ENCODE results near the gene IL34. TPM values are rescaled to one million over a fixed set of nuclear protein-coding genes. Genes with fewer than 3 reads are reported as not detected.

The IL34 gene
- total RNA-seq, 1 experiment from 2014 or later: not detected

DNA sequence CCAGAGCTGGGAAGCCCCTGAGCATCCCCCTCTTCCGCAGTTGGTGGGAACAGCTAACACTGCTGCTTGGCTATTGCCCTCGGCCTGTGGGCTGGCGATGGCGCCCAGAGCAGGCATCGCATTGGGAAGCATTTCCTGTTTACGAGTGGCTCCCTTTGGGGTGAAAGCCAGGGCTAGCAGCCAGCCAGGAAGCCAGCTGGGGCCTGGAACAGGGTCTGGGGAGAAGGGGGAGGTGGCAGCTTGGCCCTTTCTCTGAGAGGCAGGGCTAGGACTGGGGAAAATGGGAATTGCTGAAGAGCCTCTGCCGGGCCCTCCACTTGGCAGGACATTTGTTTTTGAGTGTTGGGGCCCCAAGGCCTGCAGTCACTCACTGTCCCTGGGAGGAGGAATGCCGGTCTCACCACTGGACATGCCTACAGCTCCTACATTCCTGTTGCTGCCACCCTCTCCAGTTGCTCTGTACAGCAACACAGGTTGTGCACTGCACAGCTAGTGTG lies 41.9 kb downstream of the IL34 start:
- no TSS peak for BruUV-seq (replicated peaks)
- ChIA-PET RAD21 (ENCODE audit: low non-redundant PET in 1 of 2, low total read pairs in 2 of 2, uncharacterized antibody in 2 of 2, unreplicated experiment in 2 of 2) (no interaction called here), POLR2A (interaction anchor here (0.9 kb wide), 1 partner anchor 79 kb away, joined by 3 read pairs; no protein-coding TSS in a partner anchor), CTCF (interaction anchor here (1.2 kb wide), 1 partner anchor 50 kb away, joined by 3 read pairs; no protein-coding TSS in a partner anchor)
- TF ChIP-seq, protein P1, sequence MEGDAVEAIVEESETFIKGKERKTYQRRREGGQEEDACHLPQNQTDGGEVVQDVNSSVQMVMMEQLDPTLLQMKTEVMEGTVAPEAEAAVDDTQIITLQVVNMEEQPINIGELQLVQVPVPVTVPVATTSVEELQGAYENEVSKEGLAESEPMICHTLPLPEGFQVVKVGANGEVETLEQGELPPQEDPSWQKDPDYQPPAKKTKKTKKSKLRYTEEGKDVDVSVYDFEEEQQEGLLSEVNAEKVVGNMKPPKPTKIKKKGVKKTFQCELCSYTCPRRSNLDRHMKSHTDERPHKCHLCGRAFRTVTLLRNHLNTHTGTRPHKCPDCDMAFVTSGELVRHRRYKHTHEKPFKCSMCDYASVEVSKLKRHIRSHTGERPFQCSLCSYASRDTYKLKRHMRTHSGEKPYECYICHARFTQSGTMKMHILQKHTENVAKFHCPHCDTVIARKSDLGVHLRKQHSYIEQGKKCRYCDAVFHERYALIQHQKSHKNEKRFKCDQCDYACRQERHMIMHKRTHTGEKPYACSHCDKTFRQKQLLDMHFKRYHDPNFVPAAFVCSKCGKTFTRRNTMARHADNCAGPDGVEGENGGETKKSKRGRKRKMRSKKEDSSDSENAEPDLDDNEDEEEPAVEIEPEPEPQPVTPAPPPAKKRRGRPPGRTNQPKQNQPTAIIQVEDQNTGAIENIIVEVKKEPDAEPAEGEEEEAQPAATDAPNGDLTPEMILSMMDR (IDR thresholded peaks at IDR 0.05 in 2 of 3, conservative IDR thresholded peaks at IDR 0.05 in 1 of 3; ENCODE audit: borderline replicate concordance in 1 of 3, insufficient read depth in 1 of 3, low read depth in 2 of 3, low read length in 2 of 3): no peak
- no peak for TF ChIP-seq CBX3 (IDR thresholded peaks at IDR 0.05; ENCODE audit: low read depth)
- H3K9me3 ChIP-seq (ENCODE audit: control insufficient read depth in 1 of 2, insufficient read depth in 1 of 2, low read depth in 1 of 2, low read length in 2 of 2): no peaks in the 10 kb centered on the region
- H3K9ac ChIP-seq (ENCODE audit: low read length): no peak overlapping the region
- no peak overlapping the region; the same call in 1 of the 2 replicates for H3K27ac ChIP-seq (ENCODE audit: low read depth, low read length)
- H3K27me3 ChIP-seq (ENCODE audit: insufficient read depth, low read length): no peaks in the 10 kb centered on the region
- no peak overlapping the region for H3K4me2 ChIP-seq (ENCODE audit: low read length)
- ATAC-seq (no peak), DNase-seq (ENCODE audit: low read depth, low spot score) (no peak)
- no peaks in the 10 kb centered on the region for H3K9me2 ChIP-seq (ENCODE audit: insufficient read depth)
- intact Hi-C loops (cut with micrococcal nuclease): no loop called here
- H3K4me1 ChIP-seq (ENCODE audit: control insufficient read depth in 1 of 2, insufficient read depth in 2 of 2, low read length in 2 of 2): peaks cover 41 to 79% of the 10 kb centered on the region in 2 experiments
- H3K79me2 ChIP-seq (ENCODE audit: insufficient read depth, low read length): peaks cover 21% of the 10 kb centered on the region
- H3K4me3 ChIP-seq (replicated peaks in 1 of 2; ENCODE audit: low read depth in 1 of 2, low read length in 2 of 2): no peak overlapping the region
- H4K20me1 ChIP-seq (ENCODE audit: insufficient read depth): no peaks in the 10 kb centered on the region
- H2AFZ ChIP-seq (ENCODE audit: low read depth, low read length, poor library complexity, severe bottlenecking): no peak overlapping the region
- 0 out of 4 replicates have a peak, but pooled peaks cover 0 to 3% of the 10 kb centered on the region in 2 experiments for H3K36me3 ChIP-seq (ENCODE audit: control insufficient read depth in 1 of 2, insufficient read depth in 2 of 2, low read length in 2 of 2)

- no peaks in the 10 kb centered on the region for H3K36me3 ChIP-seq (ENCODE audit: control insufficient read depth in 1 of 2, insufficient read depth in 2 of 2, low read length in 2 of 2)
- no peaks in the 10 kb centered on the region for H4K20me1 ChIP-seq (ENCODE audit: insufficient read depth)
- H3K27me3 ChIP-seq (ENCODE audit: insufficient read depth, low read length): no peaks in the 10 kb centered on the region
- H3K9me3 ChIP-seq (ENCODE audit: control insufficient read depth in 1 of 2, insufficient read depth in 1 of 2, low read depth in 1 of 2, low read length in 2 of 2): no peaks in the 10 kb centered on the region
- peaks cover 11% of the 10 kb centered on the region for H3K79me2 ChIP-seq (ENCODE audit: insufficient read depth, low read length)
- CTCF ChIA-PET: interaction anchor here (1.2 kb wide), 1 partner anchor 49 kb away, joined by 3 read pairs; no protein-coding TSS in a partner anchor
- no peaks in the 10 kb centered on the region for H3K9me2 ChIP-seq (ENCODE audit: insufficient read depth)
- ATAC-seq (no peak), DNase-seq (ENCODE audit: low read depth, low spot score) (no peak)
- no peak overlapping the region for H3K4me3 ChIP-seq (replicated peaks in 1 of 2; ENCODE audit: low read depth in 1 of 2, low read length in 2 of 2)
- H3K9ac ChIP-seq (ENCODE audit: low read length): no peak overlapping the region
- no peak overlapping the region for H2AFZ ChIP-seq (ENCODE audit: low read depth, low read length, poor library complexity, severe bottlenecking)
- POLR2A ChIA-PET: interaction anchor here (0.9 kb wide), 1 partner anchor 78 kb away, joined by 3 read pairs; no protein-coding TSS in a partner anchor
- H3K4me2 ChIP-seq (ENCODE audit: low read length): no peak overlapping the region
- RAD21 ChIA-PET (ENCODE audit: low non-redundant PET in 1 of 2, low total read pairs in 2 of 2, uncharacterized antibody in 2 of 2, unreplicated experiment in 2 of 2): no interaction called here
- no peak overlapping the region for H3K27ac ChIP-seq (ENCODE audit: low read depth, low read length)
- TF ChIP-seq ZNF274 (IDR thresholded peaks at IDR 0.05; ENCODE audit: low read depth, low read length): no peak
- TF ChIP-seq SP1 (IDR thresholded peaks at IDR 0.05; ENCODE audit: low read depth): no peak
- peak; percentile 36 for TF ChIP-seq TCF7L2 (IDR thresholded peaks at IDR 0.05; ENCODE audit: borderline replicate concordance, extremely low read depth, insufficient read depth, insufficient read length)
- no peak for TF ChIP-seq FOSL1 (IDR thresholded peaks at IDR 0.05; ENCODE audit: low read depth)
- H3K4me1 ChIP-seq (ENCODE audit: control insufficient read depth in 1 of 2, insufficient read depth in 2 of 2, low read length in 2 of 2): peaks cover 50 to 80% of the 10 kb centered on the region in 2 experiments
- BruUV-seq (replicated peaks): no TSS peak
- intact Hi-C loops (cut with micrococcal nuclease): no loop called here
Observed at GRCh38 chr16:70689035-70689969, 42.9 kb downstream of the IL34 start.

All from HCT116 (cell line).